Liver (tissue), 3 donors: ENCODE data around the gene ATP1B2.

Experiments used
- EGR1 ChIP-seq, 2 donors: IDR thresholded peaks; 2 replicates each; pipeline ENCODE4 v1.6.1; 2016 to 2018; ENCODE audit warnings: antibody characterized with exemption in 2 of 2, low read depth in 2 of 2
- JUND ChIP-seq, 2 donors: IDR thresholded peaks; 2 replicates each; pipeline ENCODE4 v1.6.1; 2016; ENCODE audit warnings: antibody characterized with exemption in 2 of 2
- RAD21 ChIP-seq, 2 donors: IDR thresholded peaks; 2 replicates each; pipeline ENCODE4 v1.6.1; 2016; ENCODE audit warnings: antibody characterized with exemption in 2 of 2, mild to moderate bottlenecking in 2 of 2
- RXRA ChIP-seq, 2 donors: IDR thresholded peaks; 2 replicates each; pipeline ENCODE4 v1.6.1; 2017 to 2018; ENCODE audit warnings: antibody characterized with exemption in 2 of 2, mild to moderate bottlenecking in 1 of 2
- SP1 ChIP-seq: IDR thresholded peaks from 2 replicates; pipeline ENCODE4 v1.6.1; 2018; ENCODE audit warnings: antibody characterized with exemption, mild to moderate bottlenecking
- YY1 ChIP-seq: IDR thresholded peaks from 2 replicates; pipeline ENCODE4 v1.6.1; 2016; ENCODE audit warnings: antibody characterized with exemption, mild to moderate bottlenecking
- TF ChIP-seq, protein P1 (sequence below): fragments of 150-350 bp; IDR thresholded peaks from 2 replicates; pipeline ENCODE4 v1.5.1; 2017; ENCODE audit warnings: improper control_type of control experiment, low read depth, low read length; ENCODE audit not compliant: missing input control
- TF ChIP-seq, protein P2 (sequence below): IDR thresholded peaks from 2 replicates; pipeline ENCODE4 v1.6.1; 2016; ENCODE audit warnings: antibody characterized with exemption
- TF ChIP-seq, protein P3 (sequence below): IDR thresholded peaks from 2 replicates; pipeline ENCODE4 v1.6.1; 2016; ENCODE audit warnings: antibody characterized with exemption, mild to moderate bottlenecking
- TF ChIP-seq, protein P4 (sequence below): IDR thresholded peaks from 2 replicates; pipeline ENCODE4 v1.6.1; 2016; ENCODE audit warnings: antibody characterized with exemption
- donor health status: healthy.
- donor health status: healthy.

DNA sequence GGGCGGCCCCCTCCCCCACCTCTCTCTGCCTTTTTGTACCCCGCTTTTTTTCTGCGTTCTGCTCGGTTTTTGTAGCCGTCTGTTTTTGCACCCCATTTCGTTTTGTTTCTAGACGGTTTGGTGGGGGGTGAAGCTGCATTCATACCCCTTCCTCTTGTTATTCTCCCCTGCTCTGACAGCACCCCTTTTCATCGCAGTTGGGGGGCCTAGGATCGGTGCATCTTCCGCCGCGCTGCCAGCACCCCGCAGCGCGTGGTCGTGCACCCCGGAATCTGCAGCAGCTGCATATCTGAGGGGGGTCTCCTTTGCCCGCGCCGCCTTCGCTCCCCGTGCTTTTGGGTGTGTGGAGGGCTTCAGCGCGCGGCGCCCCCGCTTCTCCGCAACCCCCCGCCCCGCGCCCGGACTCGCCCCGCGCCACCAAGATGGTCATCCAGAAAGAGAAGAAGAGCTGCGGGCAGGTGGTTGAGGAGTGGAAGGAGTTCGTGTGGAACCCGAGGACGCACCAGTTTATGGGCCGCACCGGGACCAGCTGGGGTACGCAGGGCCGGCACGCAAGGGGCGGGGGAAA lies 455 bp downstream of the ATP1B2 start:
- TF ChIP-seq JUND (IDR thresholded peaks at IDR 0.05) (no peak), EGR1 (IDR thresholded peaks at IDR 0.05; ENCODE audit: low read depth in 2 of 2) (no peak), RXRA (IDR thresholded peaks at IDR 0.05) (no peak), YY1 (no peak), RAD21 (IDR thresholded peaks at IDR 0.05) (no peak), SP1 (no peak)
- TF ChIP-seq, protein P1, sequence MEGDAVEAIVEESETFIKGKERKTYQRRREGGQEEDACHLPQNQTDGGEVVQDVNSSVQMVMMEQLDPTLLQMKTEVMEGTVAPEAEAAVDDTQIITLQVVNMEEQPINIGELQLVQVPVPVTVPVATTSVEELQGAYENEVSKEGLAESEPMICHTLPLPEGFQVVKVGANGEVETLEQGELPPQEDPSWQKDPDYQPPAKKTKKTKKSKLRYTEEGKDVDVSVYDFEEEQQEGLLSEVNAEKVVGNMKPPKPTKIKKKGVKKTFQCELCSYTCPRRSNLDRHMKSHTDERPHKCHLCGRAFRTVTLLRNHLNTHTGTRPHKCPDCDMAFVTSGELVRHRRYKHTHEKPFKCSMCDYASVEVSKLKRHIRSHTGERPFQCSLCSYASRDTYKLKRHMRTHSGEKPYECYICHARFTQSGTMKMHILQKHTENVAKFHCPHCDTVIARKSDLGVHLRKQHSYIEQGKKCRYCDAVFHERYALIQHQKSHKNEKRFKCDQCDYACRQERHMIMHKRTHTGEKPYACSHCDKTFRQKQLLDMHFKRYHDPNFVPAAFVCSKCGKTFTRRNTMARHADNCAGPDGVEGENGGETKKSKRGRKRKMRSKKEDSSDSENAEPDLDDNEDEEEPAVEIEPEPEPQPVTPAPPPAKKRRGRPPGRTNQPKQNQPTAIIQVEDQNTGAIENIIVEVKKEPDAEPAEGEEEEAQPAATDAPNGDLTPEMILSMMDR = no peak
- TF ChIP-seq, protein P2, sequence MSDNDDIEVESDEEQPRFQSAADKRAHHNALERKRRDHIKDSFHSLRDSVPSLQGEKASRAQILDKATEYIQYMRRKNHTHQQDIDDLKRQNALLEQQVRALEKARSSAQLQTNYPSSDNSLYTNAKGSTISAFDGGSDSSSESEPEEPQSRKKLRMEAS = no peak
- TF ChIP-seq, protein P3, sequence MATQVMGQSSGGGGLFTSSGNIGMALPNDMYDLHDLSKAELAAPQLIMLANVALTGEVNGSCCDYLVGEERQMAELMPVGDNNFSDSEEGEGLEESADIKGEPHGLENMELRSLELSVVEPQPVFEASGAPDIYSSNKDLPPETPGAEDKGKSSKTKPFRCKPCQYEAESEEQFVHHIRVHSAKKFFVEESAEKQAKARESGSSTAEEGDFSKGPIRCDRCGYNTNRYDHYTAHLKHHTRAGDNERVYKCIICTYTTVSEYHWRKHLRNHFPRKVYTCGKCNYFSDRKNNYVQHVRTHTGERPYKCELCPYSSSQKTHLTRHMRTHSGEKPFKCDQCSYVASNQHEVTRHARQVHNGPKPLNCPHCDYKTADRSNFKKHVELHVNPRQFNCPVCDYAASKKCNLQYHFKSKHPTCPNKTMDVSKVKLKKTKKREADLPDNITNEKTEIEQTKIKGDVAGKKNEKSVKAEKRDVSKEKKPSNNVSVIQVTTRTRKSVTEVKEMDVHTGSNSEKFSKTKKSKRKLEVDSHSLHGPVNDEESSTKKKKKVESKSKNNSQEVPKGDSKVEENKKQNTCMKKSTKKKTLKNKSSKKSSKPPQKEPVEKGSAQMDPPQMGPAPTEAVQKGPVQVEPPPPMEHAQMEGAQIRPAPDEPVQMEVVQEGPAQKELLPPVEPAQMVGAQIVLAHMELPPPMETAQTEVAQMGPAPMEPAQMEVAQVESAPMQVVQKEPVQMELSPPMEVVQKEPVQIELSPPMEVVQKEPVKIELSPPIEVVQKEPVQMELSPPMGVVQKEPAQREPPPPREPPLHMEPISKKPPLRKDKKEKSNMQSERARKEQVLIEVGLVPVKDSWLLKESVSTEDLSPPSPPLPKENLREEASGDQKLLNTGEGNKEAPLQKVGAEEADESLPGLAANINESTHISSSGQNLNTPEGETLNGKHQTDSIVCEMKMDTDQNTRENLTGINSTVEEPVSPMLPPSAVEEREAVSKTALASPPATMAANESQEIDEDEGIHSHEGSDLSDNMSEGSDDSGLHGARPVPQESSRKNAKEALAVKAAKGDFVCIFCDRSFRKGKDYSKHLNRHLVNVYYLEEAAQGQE = no peak
- TF ChIP-seq, protein P4, sequence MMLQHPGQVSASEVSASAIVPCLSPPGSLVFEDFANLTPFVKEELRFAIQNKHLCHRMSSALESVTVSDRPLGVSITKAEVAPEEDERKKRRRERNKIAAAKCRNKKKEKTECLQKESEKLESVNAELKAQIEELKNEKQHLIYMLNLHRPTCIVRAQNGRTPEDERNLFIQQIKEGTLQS = no peak
